K562 (cell line): ENCODE measurements around the gene PRC1. TPM values are rescaled to one million over a fixed set of nuclear protein-coding genes. Genes with fewer than 3 reads are reported as not detected.

Source experiments
- ATAC-seq: fragments of 200-7000 bp; cut with Tn5 transposase; 3 replicates; pipeline ENCODE4 v1.9.1; 2020; ENCODE audit warnings: moderate library complexity
- BruUV-seq: library from RNA; stranded (reverse); fragments of 400-500 nt; replicated peaks from 2 replicates; lab custom pipeline; 2021; lab: Mats Ljungman, UMichigan
- CTCF ChIA-PET: fragments of 300-600 bp; formaldehyde crosslinking; extraction: SDS; loops from one replicate; lab custom pipeline; 2021; ENCODE audit warnings: low intra/inter-chr PET ratio; lab: Yijun Ruan, JAX
- POLR2A ChIA-PET: fragments of 300-600, 350-650 bp; sonication (Branson Sonifier 250); formaldehyde crosslinking; extraction: SDS; loops from one replicate; lab custom pipeline; 2021; ENCODE audit warnings: antibody characterized with exemption, inconsistent platforms; lab: Yijun Ruan, JAX
- DNase-seq, 4 experiments: peaks; one replicate each; pipeline versions ENCODE4 v3.0.0 to v3.0.0-alpha.2; 2011 to 2018; ENCODE audit warnings: low spot score in 3 of 4, mixed read lengths in 3 of 4; ENCODE audit errors: extremely low read depth in 1 of 4
- FAIRE-seq: peaks from 2 replicates; lab custom pipeline; 2011; peaks lifted over from hg19 to GRCh38; lab: Jason Lieb, UNC
- H2AFZ ChIP-seq: 2 replicates; pipeline ENCODE4 v1.6.0; 2011; ENCODE audit warnings: low read depth, low read length, control low read depth, inconsistent platforms
- H3K27ac ChIP-seq: fragments of 200-600 bp; 3 replicates; pipeline ENCODE4 v1.8.0; 2011; ENCODE audit warnings: low read depth, mild to moderate bottlenecking, control low read depth, inconsistent platforms, low read length, moderate library complexity, mixed read lengths; ENCODE audit errors: extremely low read depth
- H3K27me3 ChIP-seq, 2 experiments: fragments of 300-600 bp in 1 of 2; 2 replicates in 1 of 2; 3 replicates in 1 of 2; pipeline versions ENCODE4 v1.6.0 to v1.8.0; 2011; ENCODE audit warnings: inconsistent platforms in 2 of 2, low read length in 2 of 2, mild to moderate bottlenecking in 1 of 2, mixed read lengths in 1 of 2, moderate library complexity in 1 of 2; ENCODE audit not compliant: control insufficient read depth in 2 of 2, insufficient read depth in 2 of 2
- H3K36me3 ChIP-seq: fragments of 300-600 bp; 3 replicates; pipeline ENCODE4 v1.8.0; 2011; ENCODE audit warnings: mild to moderate bottlenecking, low read length, inconsistent platforms; ENCODE audit not compliant: control insufficient read depth, insufficient read depth
- H3K4me1 ChIP-seq, 2 experiments: fragments of 200-600 bp in 1 of 2; replicated peaks in 1 of 2; 2 replicates in 1 of 2; 3 replicates in 1 of 2; pipeline versions ENCODE4 v1.5.1 to v1.8.0; 2011; ENCODE audit warnings: inconsistent platforms in 2 of 2, low read length in 2 of 2, mild to moderate bottlenecking in 1 of 2, mixed read lengths in 1 of 2, moderate library complexity in 1 of 2; ENCODE audit not compliant: control insufficient read depth in 2 of 2, insufficient read depth in 2 of 2
- H3K4me2 ChIP-seq: 2 replicates; pipeline ENCODE4 v1.6.1; 2011; ENCODE audit warnings: low read length, control low read depth, inconsistent platforms, mixed read lengths; ENCODE audit not compliant: insufficient read depth
- H3K4me3 ChIP-seq: fragments of 200-600 bp; sonication (generic), shearing (Covaris generic); 2 replicates; pipeline ENCODE4 v1.5.1; 2016; ENCODE audit warnings: control low read depth, inconsistent platforms
- H3K79me2 ChIP-seq: fragments of 200-600 bp; 3 replicates; pipeline ENCODE4 v1.8.0; 2011; ENCODE audit warnings: low read length, inconsistent platforms; ENCODE audit not compliant: control insufficient read depth, insufficient read depth
- H3K9ac ChIP-seq, 2 experiments: 2 replicates each; pipeline versions ENCODE4 v1.6.0 to v1.6.1; 2011; ENCODE audit warnings: low read depth in 2 of 2, low read length in 2 of 2, control low read depth in 1 of 2, inconsistent platforms in 1 of 2, mild to moderate bottlenecking in 1 of 2, mixed read lengths in 1 of 2; ENCODE audit not compliant: insufficient read depth in 1 of 2
- H3K9me1 ChIP-seq: one replicate; pipeline ENCODE4 v1.6.0; 2011; ENCODE audit warnings: inconsistent platforms, mild to moderate bottlenecking, low read length, moderate library complexity; ENCODE audit not compliant: control insufficient read depth, insufficient read depth
- H3K9me3 ChIP-seq: replicated peaks from 2 replicates; pipeline ENCODE4 v1.5.1; 2011; ENCODE audit warnings: low read depth, low read length, inconsistent platforms; ENCODE audit not compliant: control insufficient read depth, insufficient read depth
- H4K20me1 ChIP-seq: replicated peaks from 2 replicates; pipeline ENCODE4 v1.6.1; 2011; ENCODE audit warnings: low read length, inconsistent platforms, mixed read lengths; ENCODE audit not compliant: control insufficient read depth, insufficient read depth
- MLLT1 ChIP-seq, 2 experiments: fragments of 450-650 bp; IDR thresholded peaks; 2 replicates each; pipeline ENCODE4 v1.6.1; 2016
- NR2F6 ChIP-seq: fragments of 450-650 bp; formaldehyde crosslinking; IDR thresholded peaks from 2 replicates; pipeline ENCODE4 v1.4.0; 2020; ENCODE audit warnings: mild to moderate bottlenecking
- WGBS: fragments of 100-300 bp; shearing (Covaris generic); methylation state at CpG from one replicate; pipeline ENCODE4 v1.1.6; 2016; ENCODE audit warnings: low coverage, mixed read lengths; ENCODE audit not compliant: insufficient coverage; ENCODE audit errors: missing lambda C conversion rate; 5-methylcytosine and 5-hydroxymethylcytosine counted together
- in situ Hi-C: fragments of 300-500 bp; cut with MboI; formaldehyde crosslinking; loops from 4 replicates; pipeline ENCODE4 v1.15.0; 2018; ENCODE audit warnings: inconsistent platforms, mixed read lengths
- intact Hi-C: fragments of 100-400 bp; cut with micrococcal nuclease; formaldehyde crosslinking; loops from 2 replicates; pipeline ENCODE4 v1.14.2; 2022
- polyA plus RNA-seq, 8 experiments: library from polyadenylated mRNA; depleted of rRNA in 4 of 8; stranded (reverse) in 5 of 8; unstranded in 3 of 8; fragments of >200 nt; fragmentation: Nextera tagmentation in 2 of 8; fragmentation: Illumina TruSeq in 1 of 8; extraction: Ambion mirVana in 2 of 8; extraction: Trizol in 1 of 8; gene quantifications; 2 replicates each; pipeline versions ENCODE4 v1.2.1 to v1.2.3, GENCODE V29; 2011 to 2014; ENCODE audit warnings: inconsistent platforms in 1 of 8, missing spikeins in 1 of 8
- total RNA-seq, 7 experiments: library from RNA; depleted of rRNA in 6 of 7; stranded (reverse); fragments of >200 nt in 6 of 7; fragmentation: Illumina TruSeq in 2 of 7; extraction: Trizol in 2 of 7; gene quantifications; 2 replicates each; pipeline versions ENCODE4 v1.2.1 to v1.2.3, GENCODE V29; 2011 to 2021; ENCODE audit warnings: low replicate concordance in 1 of 7

Gene PRC1
- total and polyA plus RNA-seq, 9 of the 15 experiments (the other 6 are each of a cell fraction or from before 2014, with no cell fraction given), result 156 to 391 (median 240) TPM

- peaks cover 45% of the 10 kb centered on the region for H3K36me3 ChIP-seq
- H3K79me2 ChIP-seq, result peaks cover 94% of the 10 kb centered on the region
- intact Hi-C loops (no loop called here), in situ Hi-C loops (no loop called here)
- no peaks in the 10 kb centered on the region for H3K9me1 ChIP-seq
- peaks cover 21 to 29% of the 10 kb centered on the region in 2 experiments; a peak in 4 of 5 replicates for H3K4me1 ChIP-seq
- ATAC-seq (no peak), DNase-seq (no peak), FAIRE-seq (no peak)
- WGBS, result 78% methylated on average over 11 of the region's 11 CpGs
- H3K9me3 ChIP-seq, result no peaks in the 10 kb centered on the region
- TF ChIP-seq MLLT1 (IDR thresholded peaks at IDR 0.05) (0 out of 4 replicates have a peak, but pooled peaks of 1 of the 2 experiments have one; percentile 26), NR2F6 (no peak)
- H3K9ac ChIP-seq, result peak overlapping the region; percentile 4 to 48; a peak in 1 of 4 replicates
- H3K4me2 ChIP-seq, result no peak overlapping the region
- no peaks in the 10 kb centered on the region for H3K27me3 ChIP-seq
- H2AFZ ChIP-seq, result no peak overlapping the region
- peaks cover 9% of the 10 kb centered on the region; the same call in 1 of the 2 replicates for H4K20me1 ChIP-seq
- no peak overlapping the region for H3K4me3 ChIP-seq
- ChIA-PET POLR2A (interaction anchor here (1.2 to 5.6 kb wide), 5 partner anchors 8 to 54 kb away, joined by 3 to 51 read pairs (median 6); partner anchors contain the start of genes HDDC3 and VPS33B), CTCF (no interaction called here)
- no peak overlapping the region; the same call in 2 of the 3 replicates for H3K27ac ChIP-seq
- no TSS peak for BruUV-seq
Measured at GRCh38 chr15:90986790-90987507, 7.4 kb downstream of the PRC1 start.
